Measurements from ENCODE around the gene RFC4. TPM values are rescaled to one million over a fixed set of nuclear protein-coding genes. Genes with fewer than 3 reads are reported as not detected.

RFC4 gene
- polyA plus RNA-seq, 2 donors, result 17.8 to 18.8 TPM

DNA sequence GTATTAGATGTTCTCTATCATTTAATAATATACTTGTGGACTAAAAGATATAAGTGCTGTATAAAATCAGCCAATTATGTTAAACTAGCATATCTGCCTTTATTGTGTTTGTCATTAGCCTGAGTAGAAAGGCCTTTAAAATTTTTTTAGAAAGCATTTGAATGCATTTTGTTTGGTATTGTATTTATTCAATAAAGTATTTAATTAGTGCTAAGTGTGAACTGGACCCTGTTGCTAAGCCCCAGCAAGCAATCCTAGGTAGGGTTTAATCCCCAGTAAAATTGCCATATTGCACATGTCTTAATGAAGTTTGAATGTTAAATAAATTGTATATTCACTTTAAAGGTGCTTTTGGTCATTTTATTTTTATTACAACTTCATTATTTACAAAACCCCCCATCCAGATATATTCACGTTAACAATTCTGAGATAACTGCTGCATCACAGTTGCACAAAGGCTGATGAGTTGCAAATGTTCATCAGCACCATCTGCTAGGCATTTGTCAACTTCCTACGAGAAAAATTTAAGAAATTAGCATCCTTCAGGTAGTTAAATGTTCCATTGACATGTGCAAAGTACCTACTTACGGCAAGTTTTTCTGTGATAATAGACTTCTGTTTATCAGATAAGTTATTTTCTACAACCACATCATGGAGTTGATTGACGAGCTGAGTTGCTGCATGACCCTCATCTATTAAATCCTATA, 16.6 kb downstream of the RFC4 start:
- 47 to 54% methylated on average over 4 of the region's 4 CpGs for WGBS, 2 donors
- H3K36me3 ChIP-seq (ENCODE audit: control insufficient read depth in 2 of 2, insufficient read depth in 2 of 2, low read length in 1 of 2), result peaks cover 16 to 18% of the 10 kb centered on the region in 2 donors
- no peak overlapping the region for H3K27ac ChIP-seq (ENCODE audit: low read depth in 2 of 2, low read length in 1 of 2)
- H3K4me3 ChIP-seq (ENCODE audit: low read depth in 1 of 2, low read length in 2 of 2), result no peak overlapping the region
- no peaks in the 10 kb centered on the region for H3K27me3 ChIP-seq (ENCODE audit: control insufficient read depth in 1 of 2, insufficient read depth in 2 of 2, low read length in 2 of 2)
- no peaks in the 10 kb centered on the region for H3K4me1 ChIP-seq (ENCODE audit: control insufficient read depth in 2 of 2, insufficient read depth in 2 of 2, low read length in 1 of 2)
- no peaks in the 10 kb centered on the region for H3K9me3 ChIP-seq (ENCODE audit: control insufficient read depth in 2 of 2, insufficient read depth in 1 of 2, low read depth in 1 of 2, low read length in 1 of 2)

DNA sequence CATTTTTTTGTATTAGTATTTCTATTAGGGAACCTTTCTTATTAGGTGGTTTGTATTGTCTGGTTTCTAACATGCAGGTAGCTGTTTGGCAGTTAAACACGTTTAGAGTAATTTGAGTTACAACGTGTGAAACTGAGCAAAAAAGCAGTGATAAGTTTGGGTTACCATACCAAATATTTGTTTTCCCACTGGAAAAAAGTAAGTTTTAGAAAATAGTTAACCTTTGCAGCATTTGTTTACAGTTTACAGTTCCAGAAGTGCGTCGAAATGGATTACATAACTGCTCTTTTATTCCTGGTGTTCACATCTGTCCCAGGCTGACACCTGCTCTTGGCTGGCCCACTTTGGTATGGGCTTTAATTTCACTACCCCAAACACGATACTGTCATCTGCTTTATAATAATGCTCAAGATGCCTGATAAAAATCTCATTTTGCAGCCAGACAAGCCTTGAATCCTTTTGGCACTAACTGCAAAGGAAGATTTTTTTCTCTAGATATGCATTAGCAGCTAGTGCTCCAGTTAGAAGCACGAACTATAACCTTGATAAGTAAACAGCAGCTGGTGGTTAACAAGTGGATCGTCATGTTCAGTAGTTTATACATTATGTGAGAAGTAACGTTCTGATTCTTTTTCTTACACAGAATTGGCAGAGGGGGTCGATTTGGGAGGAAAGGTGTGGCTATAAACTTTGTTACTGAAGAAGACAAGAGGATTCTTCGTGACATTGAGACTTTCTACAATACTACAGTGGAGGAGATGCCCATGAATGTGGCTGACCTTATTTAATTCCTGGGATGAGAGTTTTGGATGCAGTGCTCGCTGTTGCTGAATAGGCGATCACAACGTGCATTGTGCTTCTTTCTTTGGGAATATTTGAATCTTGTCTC, 17.6 kb downstream of the RFC4 start:
- H3K4me1 ChIP-seq (ENCODE audit: control insufficient read depth in 2 of 2, insufficient read depth in 2 of 2, low read length in 1 of 2), result no peaks in the 10 kb centered on the region
- H3K36me3 ChIP-seq (ENCODE audit: control insufficient read depth in 2 of 2, insufficient read depth in 2 of 2, low read length in 1 of 2), result peaks cover 16 to 21% of the 10 kb centered on the region in 2 donors
- 42 to 44% methylated on average over 13 of the region's 13 CpGs for WGBS, 2 donors
- no peaks in the 10 kb centered on the region for H3K9me3 ChIP-seq (ENCODE audit: control insufficient read depth in 2 of 2, insufficient read depth in 1 of 2, low read depth in 1 of 2, low read length in 1 of 2)
- no peak overlapping the region for H3K4me3 ChIP-seq (ENCODE audit: low read depth in 1 of 2, low read length in 2 of 2)
- no peak overlapping the region for H3K27ac ChIP-seq (ENCODE audit: low read depth in 2 of 2, low read length in 1 of 2)
- no peaks in the 10 kb centered on the region for H3K27me3 ChIP-seq (ENCODE audit: control insufficient read depth in 1 of 2, insufficient read depth in 2 of 2, low read length in 2 of 2)

DNA sequence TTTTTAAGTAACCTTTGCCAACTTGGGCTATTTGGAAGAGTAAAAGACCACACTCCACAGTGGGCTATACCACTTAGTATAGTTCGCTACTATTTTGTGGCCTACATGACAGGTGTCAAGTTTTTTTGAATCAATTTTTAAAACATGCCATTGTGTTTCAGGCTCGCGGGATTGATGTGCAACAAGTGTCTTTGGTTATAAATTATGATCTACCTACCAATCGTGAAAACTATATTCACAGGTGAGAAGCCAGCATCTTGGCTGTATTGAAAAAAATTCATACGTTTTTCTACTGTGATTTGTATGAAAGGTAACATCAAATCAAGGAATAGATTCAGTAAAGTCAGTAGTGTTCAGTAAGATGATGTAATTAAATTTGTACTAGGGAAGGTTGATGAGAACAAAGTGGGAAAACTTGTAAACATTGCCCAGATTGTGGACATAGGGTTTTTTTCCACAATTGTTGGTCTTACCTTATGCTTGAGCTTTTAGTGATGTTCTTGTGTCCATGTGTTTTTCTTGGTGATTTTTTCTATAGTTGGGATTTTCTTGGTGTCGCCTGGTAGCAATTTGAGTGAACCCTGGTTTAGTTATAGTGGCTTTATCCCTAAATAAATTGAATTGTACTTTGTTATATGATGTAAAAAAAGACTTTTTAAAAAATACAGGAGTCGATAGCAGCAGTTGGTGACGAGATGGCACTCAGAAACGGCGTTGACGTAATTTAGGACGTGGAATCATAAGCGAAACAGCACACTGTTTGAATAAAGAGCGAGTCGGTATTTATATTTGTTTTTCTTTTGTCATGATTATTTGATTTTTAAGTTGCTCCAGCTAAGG, 18.4 kb downstream of the RFC4 start:
- Histone ChIP-seq H3K4me1 (ENCODE audit: control insufficient read depth in 2 of 2, insufficient read depth in 2 of 2, low read length in 1 of 2) (no peaks in the 10 kb centered on the region), H3K9me3 (ENCODE audit: control insufficient read depth in 2 of 2, insufficient read depth in 1 of 2, low read depth in 1 of 2, low read length in 1 of 2) (no peaks in the 10 kb centered on the region), H3K36me3 (ENCODE audit: control insufficient read depth in 2 of 2, insufficient read depth in 2 of 2, low read length in 1 of 2) (peaks cover 16 to 21% of the 10 kb centered on the region in 2 donors), H3K27me3 (ENCODE audit: control insufficient read depth in 1 of 2, insufficient read depth in 2 of 2, low read length in 2 of 2) (no peaks in the 10 kb centered on the region), H3K27ac (ENCODE audit: low read depth in 2 of 2, low read length in 1 of 2) (no peak overlapping the region), H3K4me3 (ENCODE audit: low read depth in 1 of 2, low read length in 2 of 2) (peak overlapping the region in 1 of 2 donors; percentile 100)
- 58 to 60% methylated on average over 15 of the region's 15 CpGs for WGBS, 2 donors

DNA sequence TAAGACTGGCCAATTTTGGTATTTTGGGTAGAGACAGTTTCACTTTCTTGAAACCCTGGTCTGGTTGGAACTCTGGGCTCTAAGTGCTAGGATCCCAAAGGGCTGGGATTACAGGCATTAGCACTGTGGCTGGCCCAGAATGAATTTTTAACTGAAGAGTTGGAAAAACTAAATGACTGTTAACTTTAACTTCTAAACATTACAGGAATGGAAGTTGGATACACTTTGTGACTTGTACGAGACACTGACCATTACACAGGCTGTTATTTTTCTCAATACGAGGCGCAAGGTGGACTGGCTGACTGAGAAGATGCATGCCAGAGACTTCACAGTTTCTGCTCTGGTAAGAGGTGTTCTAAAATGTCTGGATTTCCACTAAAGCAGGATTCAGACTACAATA, 19.4 kb downstream of the RFC4 start:
- no peaks in the 10 kb centered on the region for H3K27me3 ChIP-seq (ENCODE audit: control insufficient read depth in 1 of 2, insufficient read depth in 2 of 2, low read length in 2 of 2)
- H3K9me3 ChIP-seq (ENCODE audit: control insufficient read depth in 2 of 2, insufficient read depth in 1 of 2, low read depth in 1 of 2, low read length in 1 of 2), result no peaks in the 10 kb centered on the region
- peaks cover 16 to 21% of the 10 kb centered on the region in 2 donors for H3K36me3 ChIP-seq (ENCODE audit: control insufficient read depth in 2 of 2, insufficient read depth in 2 of 2, low read length in 1 of 2)
- WGBS, 2 donors, result 51 to 53% methylated on average over 3 of the region's 3 CpGs
- no peak overlapping the region for H3K27ac ChIP-seq (ENCODE audit: low read depth in 2 of 2, low read length in 1 of 2)
- no peaks in the 10 kb centered on the region for H3K4me1 ChIP-seq (ENCODE audit: control insufficient read depth in 2 of 2, insufficient read depth in 2 of 2, low read length in 1 of 2)
- peak overlapping the region in 1 of 2 donors; percentile 100 for H3K4me3 ChIP-seq (ENCODE audit: low read depth in 1 of 2, low read length in 2 of 2)

DNA sequence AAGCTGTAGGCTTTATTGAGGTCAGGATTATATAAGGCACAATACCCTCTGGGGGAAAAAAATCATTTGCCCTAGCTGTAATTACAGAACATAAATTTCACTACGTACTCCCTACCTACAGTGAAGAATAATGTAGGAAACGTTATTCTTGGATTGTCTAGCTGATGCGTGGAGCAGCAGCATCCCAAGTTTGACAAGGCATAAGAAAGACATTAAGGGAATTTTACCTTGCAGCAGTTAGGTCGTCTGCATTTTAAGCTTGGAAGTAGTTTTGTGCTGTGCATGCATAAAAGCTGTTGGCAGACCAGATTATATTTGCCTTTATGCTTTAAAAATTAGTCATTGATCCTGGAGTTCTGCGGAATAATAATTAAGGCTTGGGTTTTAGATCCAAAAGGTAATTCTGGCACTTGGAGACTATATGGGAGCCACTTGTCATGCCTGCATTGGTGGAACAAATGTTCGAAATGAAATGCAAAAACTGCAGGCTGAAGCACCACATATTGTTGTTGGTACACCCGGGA, 20.7 kb downstream of the RFC4 start:
- Histone ChIP-seq H3K4me3 (ENCODE audit: low read depth in 1 of 2, low read length in 2 of 2) (peak overlapping the region; percentile 31 to 100), H3K27ac (ENCODE audit: low read depth in 2 of 2, low read length in 1 of 2) (no peak overlapping the region), H3K27me3 (ENCODE audit: control insufficient read depth in 1 of 2, insufficient read depth in 2 of 2, low read length in 2 of 2) (no peaks in the 10 kb centered on the region), H3K4me1 (ENCODE audit: control insufficient read depth in 2 of 2, insufficient read depth in 2 of 2, low read length in 1 of 2) (no peaks in the 10 kb centered on the region), H3K9me3 (ENCODE audit: control insufficient read depth in 2 of 2, insufficient read depth in 1 of 2, low read depth in 1 of 2, low read length in 1 of 2) (no peaks in the 10 kb centered on the region), H3K36me3 (ENCODE audit: control insufficient read depth in 2 of 2, insufficient read depth in 2 of 2, low read length in 1 of 2) (peaks cover 16 to 21% of the 10 kb centered on the region in 2 donors)
- 10 to 12% methylated on average over 7 of the region's 7 CpGs for WGBS, 2 donors

DNA sequence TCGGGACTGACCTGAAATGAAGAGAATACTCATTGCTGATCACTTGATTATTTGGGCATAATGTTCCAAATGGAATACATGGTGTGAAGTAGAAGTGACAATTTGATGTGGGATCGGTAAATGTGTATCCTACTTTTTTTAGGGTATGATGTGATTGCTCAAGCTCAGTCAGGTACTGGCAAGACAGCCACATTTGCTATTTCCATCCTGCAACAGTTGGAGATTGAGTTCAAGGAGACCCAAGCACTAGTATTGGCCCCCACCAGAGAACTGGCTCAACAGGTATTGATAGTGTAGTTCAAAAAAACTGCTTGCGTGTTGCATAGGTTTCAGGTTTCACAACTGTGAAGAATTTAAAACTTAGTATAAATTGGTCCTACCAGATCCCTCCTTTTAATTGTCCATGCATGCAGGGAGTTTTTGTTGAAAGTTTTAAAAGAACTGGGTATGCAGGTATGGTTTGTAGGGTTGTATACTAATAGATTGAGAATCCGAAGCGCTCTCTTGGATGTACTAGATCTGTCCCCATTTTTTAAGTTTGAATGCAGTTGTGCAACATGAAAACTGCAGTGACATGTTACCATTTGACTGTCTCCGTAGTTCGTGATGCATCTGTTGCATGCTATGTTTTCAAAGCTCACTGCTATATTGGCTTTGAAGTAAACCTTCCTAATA, 21.3 kb downstream of the RFC4 start:
- no peaks in the 10 kb centered on the region for H3K27me3 ChIP-seq (ENCODE audit: control insufficient read depth in 1 of 2, insufficient read depth in 2 of 2, low read length in 2 of 2)
- no peak overlapping the region for H3K27ac ChIP-seq (ENCODE audit: low read depth in 2 of 2, low read length in 1 of 2)
- H3K9me3 ChIP-seq (ENCODE audit: control insufficient read depth in 2 of 2, insufficient read depth in 1 of 2, low read depth in 1 of 2, low read length in 1 of 2), result no peaks in the 10 kb centered on the region
- H3K4me3 ChIP-seq (ENCODE audit: low read depth in 1 of 2, low read length in 2 of 2), result peak overlapping the region; percentile 96 to 100
- no peaks in the 10 kb centered on the region for H3K4me1 ChIP-seq (ENCODE audit: control insufficient read depth in 2 of 2, insufficient read depth in 2 of 2, low read length in 1 of 2)
- WGBS, 2 donors, result 5 to 6% methylated on average over 7 of the region's 7 CpGs
- H3K36me3 ChIP-seq (ENCODE audit: control insufficient read depth in 2 of 2, insufficient read depth in 2 of 2, low read length in 1 of 2), result peaks cover 16 to 21% of the 10 kb centered on the region in 2 donors

DNA sequence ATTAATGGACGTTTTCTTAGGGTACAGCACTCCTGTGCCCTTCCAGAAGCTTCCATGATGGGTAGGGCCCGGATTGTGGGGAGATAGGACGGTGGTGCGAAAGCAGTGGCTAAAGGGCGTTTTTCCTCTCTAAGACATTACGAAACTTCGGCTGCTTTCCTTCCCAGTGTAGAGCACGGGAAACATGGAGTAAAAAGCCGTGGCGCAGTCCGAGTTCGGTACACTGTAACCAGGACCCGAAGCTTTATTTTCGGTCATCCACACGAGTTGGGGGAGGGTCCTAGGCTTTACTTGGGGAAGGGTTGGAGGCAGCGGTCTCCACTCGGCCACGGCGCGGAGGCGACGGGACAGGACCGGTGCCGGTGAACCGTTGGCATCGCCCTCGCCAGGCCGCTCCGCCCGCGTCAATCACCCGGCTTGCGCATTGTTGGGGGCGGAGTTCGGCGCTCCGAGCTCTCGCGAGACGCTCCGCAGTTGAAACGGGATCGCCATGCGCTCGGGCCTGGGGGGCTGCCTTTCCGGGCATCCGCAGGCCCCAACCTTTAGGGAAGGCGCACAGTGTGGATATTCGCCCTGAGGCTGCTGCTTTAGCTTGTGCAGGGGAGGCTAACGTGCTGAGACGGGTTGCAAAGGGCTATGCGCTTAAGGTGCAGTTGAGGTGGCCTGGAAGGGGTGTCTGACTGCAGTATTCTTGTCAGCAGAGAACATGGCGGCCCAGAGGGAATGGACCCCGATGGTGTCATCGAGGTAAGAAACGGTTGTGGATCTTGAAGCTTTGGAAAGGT, 22.4 kb downstream of the RFC4 start:
- Histone ChIP-seq H3K4me1 (ENCODE audit: control insufficient read depth in 2 of 2, insufficient read depth in 2 of 2, low read length in 1 of 2) (no peaks in the 10 kb centered on the region), H3K36me3 (ENCODE audit: control insufficient read depth in 2 of 2, insufficient read depth in 2 of 2, low read length in 1 of 2) (peaks cover 16 to 19% of the 10 kb centered on the region in 2 donors), H3K4me3 (ENCODE audit: low read depth in 1 of 2, low read length in 2 of 2) (peak overlapping the region; percentile 96 to 100), H3K27ac (ENCODE audit: low read depth in 2 of 2, low read length in 1 of 2) (peak overlapping the region; percentile 96 to 98), H3K9me3 (ENCODE audit: control insufficient read depth in 2 of 2, insufficient read depth in 1 of 2, low read depth in 1 of 2, low read length in 1 of 2) (no peaks in the 10 kb centered on the region), H3K27me3 (ENCODE audit: control insufficient read depth in 1 of 2, insufficient read depth in 2 of 2, low read length in 2 of 2) (no peaks in the 10 kb centered on the region)
- 0% methylated on average over 56 of the region's 56 CpGs for WGBS, 2 donors

DNA sequence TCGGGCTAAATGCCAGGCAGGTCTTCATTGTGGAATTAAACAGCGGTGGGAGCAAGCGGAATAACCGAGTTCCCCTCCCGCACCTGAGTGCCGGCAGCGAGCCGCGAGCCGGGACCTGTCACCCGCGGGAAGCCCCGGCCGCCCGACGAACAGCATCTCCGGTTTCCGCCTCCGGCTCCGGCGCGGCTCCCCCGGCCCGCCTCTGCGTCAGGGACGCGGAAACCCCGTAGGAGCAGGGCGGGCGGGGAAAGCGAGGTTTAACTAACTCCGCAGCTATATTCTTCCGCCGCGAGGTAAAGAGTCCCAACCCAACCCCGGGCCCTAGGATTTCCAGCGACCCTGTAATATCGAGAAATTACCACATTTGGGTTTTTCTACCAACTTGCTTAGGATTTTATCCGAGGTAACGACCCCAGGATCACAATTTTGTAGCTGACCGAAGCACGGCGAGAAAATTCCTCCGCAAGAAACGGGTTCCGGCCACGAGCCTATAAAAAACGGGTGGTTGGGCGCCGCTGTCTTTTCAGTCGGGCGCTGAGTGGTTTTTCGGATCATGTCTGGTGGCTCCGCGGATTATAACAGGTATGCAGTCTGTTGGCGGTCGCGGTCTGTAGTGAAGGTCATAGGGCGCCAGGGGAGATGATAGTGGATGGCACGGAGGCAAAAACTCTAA, 23.1 kb downstream of the RFC4 start, which contains the start of gene EIF4A2:
Gene EIF4A2, plus strand, starts transcription at position 520 of the 673 bp plus-strand sequence. Its CDS starts 34 bp downstream, at position 554.
- Histone ChIP-seq H3K27me3 (ENCODE audit: control insufficient read depth in 1 of 2, insufficient read depth in 2 of 2, low read length in 2 of 2) (no peaks in the 10 kb centered on the region), H3K36me3 (ENCODE audit: control insufficient read depth in 2 of 2, insufficient read depth in 2 of 2, low read length in 1 of 2) (peaks cover 12 to 14% of the 10 kb centered on the region in 2 donors)

More for the DNA sequence above, 23.1 kb downstream of the RFC4 start, which contains the start of gene EIF4A2:
- H3K9me3 ChIP-seq (ENCODE audit: control insufficient read depth in 2 of 2, insufficient read depth in 1 of 2, low read depth in 1 of 2, low read length in 1 of 2), result no peaks in the 10 kb centered on the region
- WGBS, 2 donors, result 0% methylated on average over 56 to 60 of the region's 60 CpGs
- no peaks in the 10 kb centered on the region for H3K4me1 ChIP-seq (ENCODE audit: control insufficient read depth in 2 of 2, insufficient read depth in 2 of 2, low read length in 1 of 2)
- H3K4me3 ChIP-seq (ENCODE audit: low read depth in 1 of 2, low read length in 2 of 2), result peak within 1 kb of the TSS; percentile 96 to 100
- peak within 1 kb of the TSS; percentile 96 to 98 for H3K27ac ChIP-seq (ENCODE audit: low read depth in 2 of 2, low read length in 1 of 2)

Data from esophagus (tissue), 2 donors.